ENCODE measurements around the gene NIPBL. TPM values are rescaled to one million over a fixed set of nuclear protein-coding genes. Genes with fewer than 3 reads are reported as not detected.

Gene NIPBL
- total RNA-seq, 8 experiments from 2014 or later, result 16.2 to 55.1 (median 26.0) TPM

DNA sequence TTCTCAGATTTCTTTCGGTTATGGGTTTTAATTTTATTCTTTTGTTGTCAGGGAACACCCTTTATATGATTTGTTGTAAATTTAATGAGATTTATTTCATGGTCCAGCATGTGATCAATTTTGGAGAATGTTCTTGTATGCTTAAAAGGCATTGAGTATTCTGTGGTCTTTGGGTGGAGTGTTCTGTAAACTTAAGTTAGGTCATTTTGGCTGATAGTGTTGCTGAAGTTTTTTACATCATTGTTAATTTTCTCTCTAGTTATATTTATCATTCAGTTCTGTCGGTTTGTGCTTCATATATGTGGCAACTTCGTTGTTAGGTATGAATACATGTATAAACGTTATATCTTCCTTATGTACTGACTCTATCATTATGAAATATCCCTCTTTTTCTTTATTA is 55.5 kb downstream of the NIPBL start:
- no peak overlapping the region for H3K27ac ChIP-seq
- peak in 1 of 8 experiments; percentile 30 for ATAC-seq (replicated peaks in 6 of 8)
- in situ Hi-C loops (cut with MboI; ENCODE audit: low pct_unique_long_range_greater_than_20kb in 2 of 9, low sequenced_read_pairs in 9 of 9, unreplicated experiment in 9 of 9), result no loop called here
- WGBS, 10 experiments, result 84 to 100% (median 97%) methylated on average over 1 to 4 of the region's 4 CpGs
- no peak overlapping the region for H3K4me3 ChIP-seq
- no peaks in the 10 kb centered on the region for H3K4me1 ChIP-seq (replicated peaks in 1 of 2)

DNA sequence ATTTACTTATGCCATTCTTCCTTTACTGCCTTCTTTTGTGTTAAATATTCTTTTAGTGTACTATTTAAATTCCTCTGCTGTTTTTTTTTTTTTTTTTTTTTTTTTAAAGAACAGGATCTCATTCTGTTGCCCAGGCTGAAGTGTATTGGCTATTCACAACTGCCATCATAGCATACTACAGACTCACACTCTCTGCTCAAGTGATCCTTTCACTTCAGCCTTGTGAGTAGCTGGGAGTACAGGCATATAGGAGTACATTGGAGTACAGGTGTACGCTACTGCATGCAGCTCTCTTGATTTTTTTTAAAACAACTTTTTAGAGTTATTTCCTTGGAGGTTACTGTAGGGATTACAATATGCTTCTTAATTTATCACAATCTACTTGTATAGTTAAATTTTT is 56.1 kb downstream of the NIPBL start:
- no peak for ATAC-seq (replicated peaks in 6 of 8)

DNA sequence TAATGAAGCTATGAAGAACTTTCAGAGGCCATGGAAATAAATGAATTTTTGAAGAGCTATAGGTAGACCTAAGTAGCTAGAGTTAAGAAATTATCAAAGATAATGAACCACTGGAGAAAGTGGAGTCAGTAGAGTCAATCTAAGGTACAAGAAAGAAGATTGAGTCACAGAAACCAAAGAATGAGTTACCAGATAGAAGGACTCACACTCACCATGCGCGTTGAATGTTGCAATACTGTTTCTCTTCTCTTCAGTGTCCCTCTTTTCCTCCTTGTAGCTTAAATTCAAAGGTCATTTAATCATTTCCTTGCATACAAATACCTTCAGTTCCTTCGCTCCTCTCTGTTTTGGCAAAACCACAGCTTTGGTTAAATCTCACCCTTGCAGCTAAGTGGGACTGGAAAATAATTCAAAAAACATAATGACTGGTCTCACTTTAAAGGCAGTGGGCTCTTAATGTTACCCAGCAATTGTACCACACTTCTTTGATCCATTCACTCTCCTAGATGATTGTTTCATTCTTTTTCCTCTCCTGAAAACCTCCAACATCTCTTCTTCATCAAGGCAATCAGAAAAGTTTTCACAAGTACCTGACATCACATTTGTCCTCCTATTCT is 58.3 kb downstream of the NIPBL start:
- Histone ChIP-seq H3K4me1 (replicated peaks in 1 of 2) (no peaks in the 10 kb centered on the region), H3K27ac (no peak overlapping the region), H3K4me3 (no peak overlapping the region)
- in situ Hi-C loops (cut with MboI; ENCODE audit: low pct_unique_long_range_greater_than_20kb in 2 of 9, low sequenced_read_pairs in 9 of 9, unreplicated experiment in 9 of 9), result no loop called here
- WGBS, 10 experiments, result 70 to 100% (median 91%) methylated on average over 1 to 3 of the region's 3 CpGs; no CpG with 5 or more reads in 1 of the 10 experiments
- ATAC-seq (replicated peaks in 6 of 8), result no peak

More for the DNA sequence above, 56.1 kb downstream of the NIPBL start:
- H3K4me1 ChIP-seq (replicated peaks in 1 of 2), result no peaks in the 10 kb centered on the region
- in situ Hi-C loops (cut with MboI; ENCODE audit: low pct_unique_long_range_greater_than_20kb in 2 of 9, low sequenced_read_pairs in 9 of 9, unreplicated experiment in 9 of 9), result no loop called here
- no peak overlapping the region for H3K27ac ChIP-seq
- 90 to 100% (median 100%) methylated on average over 1 of the region's 1 CpG; no CpG with 5 or more reads in 1 of the 10 experiments for WGBS, 10 experiments
- no peak overlapping the region for H3K4me3 ChIP-seq

DNA sequence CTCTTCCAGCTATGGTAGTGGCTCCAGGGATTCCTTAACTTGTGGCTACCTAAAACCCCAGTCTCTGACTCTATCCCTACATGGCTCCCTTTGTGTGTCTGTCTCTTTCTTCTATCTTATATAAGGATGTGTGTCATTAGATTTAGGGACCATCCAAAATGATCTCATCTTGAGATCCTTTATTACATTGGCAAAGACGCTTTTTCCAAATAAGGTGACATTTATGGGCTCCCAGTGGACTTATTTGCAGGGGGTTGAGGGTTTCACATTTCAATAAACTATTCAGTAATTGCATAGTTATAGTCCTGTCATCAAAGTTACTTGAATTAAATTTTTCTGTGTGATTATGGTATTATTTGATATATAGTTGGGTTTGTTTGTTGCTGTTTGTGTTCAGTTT is 59.2 kb downstream of the NIPBL start:
- H3K27ac ChIP-seq, result no peak overlapping the region
- H3K4me3 ChIP-seq, result no peak overlapping the region
- WGBS, 10 experiments, result 57 to 100% (median 100%) methylated on average over 1 of the region's 1 CpG; no CpG with 5 or more reads in 3 of the 10 experiments
- ATAC-seq (replicated peaks in 6 of 8), result no peak
- H3K4me1 ChIP-seq (replicated peaks in 1 of 2), result no peaks in the 10 kb centered on the region
- in situ Hi-C loops (cut with MboI; ENCODE audit: low pct_unique_long_range_greater_than_20kb in 2 of 9, low sequenced_read_pairs in 9 of 9, unreplicated experiment in 9 of 9), result no loop called here

DNA sequence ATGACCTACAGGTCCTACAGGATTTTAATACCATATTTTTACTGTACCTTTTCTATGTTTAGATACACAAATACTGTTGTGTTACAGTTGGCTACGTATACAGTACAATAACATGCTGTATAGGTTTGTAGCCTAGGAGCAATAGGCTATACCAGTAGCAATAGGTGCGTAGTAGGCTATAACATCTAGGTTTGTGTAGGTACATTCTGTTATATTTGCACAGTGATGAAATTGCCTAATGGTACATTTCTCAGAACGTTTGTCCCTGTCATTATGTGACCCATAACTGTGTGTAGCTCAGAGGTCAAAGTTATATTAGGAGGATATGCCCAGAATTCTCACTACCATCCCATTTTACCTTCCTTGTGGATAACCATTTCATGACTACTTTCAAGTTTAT is 59.7 kb downstream of the NIPBL start:
- Histone ChIP-seq H3K4me1 (replicated peaks in 1 of 2) (no peaks in the 10 kb centered on the region), H3K4me3 (no peak overlapping the region), H3K27ac (no peak overlapping the region)
- WGBS, 10 experiments, result 61 to 100% (median 93%) methylated on average over 2 to 3 of the region's 3 CpGs; no CpG with 5 or more reads in 1 of the 10 experiments
- ATAC-seq (replicated peaks in 6 of 8), result no peak
- in situ Hi-C loops (cut with MboI; ENCODE audit: low pct_unique_long_range_greater_than_20kb in 2 of 9, low sequenced_read_pairs in 9 of 9, unreplicated experiment in 9 of 9), result no loop called here

DNA sequence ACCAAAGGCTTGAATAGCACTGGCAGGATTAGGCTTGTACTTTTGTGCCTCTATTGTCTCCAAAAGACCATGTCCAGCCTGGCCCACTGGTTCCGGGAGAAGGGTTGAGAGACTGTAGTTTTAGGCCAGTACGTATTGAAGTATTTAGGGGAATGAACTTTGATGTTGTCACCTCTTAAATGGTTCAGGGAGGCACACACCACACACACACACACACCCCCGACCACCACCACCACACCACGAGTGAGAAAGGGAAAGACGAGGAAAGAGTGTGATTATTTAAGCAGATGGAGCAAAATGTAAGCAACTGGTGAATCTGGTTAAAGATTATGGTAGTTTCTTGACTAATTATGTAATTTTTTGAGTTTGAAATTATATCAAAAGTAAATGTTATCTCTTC is 61.6 kb downstream of the NIPBL start:
- Histone ChIP-seq H3K4me1 (replicated peaks in 1 of 2) (no peaks in the 10 kb centered on the region), H3K4me3 (no peak overlapping the region), H3K27ac (no peak overlapping the region)
- 71 to 100% (median 100%) methylated on average over 2 to 5 of the region's 5 CpGs; no CpG with 5 or more reads in 3 of the 10 experiments for WGBS, 10 experiments
- in situ Hi-C loops (cut with MboI; ENCODE audit: low pct_unique_long_range_greater_than_20kb in 2 of 9, low sequenced_read_pairs in 9 of 9, unreplicated experiment in 9 of 9), result no loop called here
- no peak for ATAC-seq (replicated peaks in 6 of 8)

DNA sequence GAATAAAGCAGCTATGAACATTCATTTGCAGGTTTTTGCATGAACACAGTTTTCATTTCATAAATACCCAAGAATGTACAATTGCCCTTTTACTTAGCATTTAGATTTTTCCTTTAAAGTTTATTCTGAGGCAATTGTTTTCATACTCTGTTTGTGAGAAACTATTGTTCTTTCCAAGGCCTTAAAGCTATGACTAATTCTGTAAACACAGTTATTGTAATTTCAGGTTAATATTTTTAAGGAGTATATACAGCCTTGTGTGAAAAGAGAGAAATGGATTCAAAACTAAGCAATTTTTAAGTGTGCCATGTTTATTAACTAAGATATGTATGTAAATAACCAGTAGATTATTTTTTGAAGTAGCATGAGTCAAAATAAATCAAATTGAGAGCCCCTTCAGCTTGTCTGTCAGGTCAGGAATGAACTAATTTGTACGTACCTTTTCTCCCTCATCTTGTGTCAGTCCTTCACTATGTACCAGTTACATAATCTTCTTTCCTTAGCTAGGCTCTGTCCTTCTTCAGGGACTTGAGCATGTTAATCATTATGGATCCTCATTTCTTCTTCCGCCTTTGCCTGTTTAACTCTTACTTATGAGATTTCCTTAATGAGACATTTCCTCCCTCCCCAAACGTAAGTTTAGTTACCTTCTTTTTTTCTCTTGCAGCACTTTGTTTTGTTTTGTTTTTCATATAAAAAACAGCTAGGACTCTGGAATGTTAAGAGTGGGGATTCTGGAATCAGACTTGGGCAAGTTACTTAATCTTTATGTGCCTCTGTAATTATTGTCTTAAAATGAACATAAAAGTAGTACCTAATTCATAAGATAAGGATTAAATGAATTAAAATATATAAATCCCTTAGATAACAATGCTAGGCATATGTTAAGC is 63.6 kb downstream of the NIPBL start:
- WGBS, 10 experiments, result 79 to 100% (median 89%) methylated on average over 3 of the region's 3 CpGs; no CpG with 5 or more reads in 1 of the 10 experiments
- H3K4me1 ChIP-seq (replicated peaks in 1 of 2), result no peaks in the 10 kb centered on the region
- ATAC-seq (replicated peaks in 6 of 8), result no peak
- in situ Hi-C loops (cut with MboI; ENCODE audit: low pct_unique_long_range_greater_than_20kb in 2 of 9, low sequenced_read_pairs in 9 of 9, unreplicated experiment in 9 of 9), result no loop called here
- H3K27ac ChIP-seq, result no peak overlapping the region
- no peak overlapping the region for H3K4me3 ChIP-seq

DNA sequence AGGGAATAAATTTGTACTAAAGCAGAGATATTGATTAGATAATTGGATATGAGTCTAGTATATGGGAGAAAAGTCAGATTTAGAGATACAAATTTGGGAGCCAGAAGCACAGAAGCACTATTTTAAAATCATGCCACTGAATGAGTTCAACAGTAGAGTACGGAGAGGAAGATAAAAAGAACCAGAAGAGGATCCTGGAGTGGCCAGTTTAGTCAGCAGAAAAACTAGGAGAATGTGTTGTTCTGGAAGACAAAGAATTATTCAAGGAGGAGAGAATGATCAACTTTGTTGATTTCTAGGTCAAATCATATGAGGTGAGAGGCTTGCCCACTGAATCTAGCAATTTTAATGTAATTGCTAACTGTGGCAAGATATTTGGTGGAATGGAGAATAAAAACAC is 67.0 kb downstream of the NIPBL start:
- WGBS, 10 experiments, result 67 to 100% (median 94%) methylated on average over 1 of the region's 1 CpG; no CpG with 5 or more reads in 2 of the 10 experiments
- Histone ChIP-seq H3K27ac (no peak overlapping the region), H3K4me1 (replicated peaks in 1 of 2) (no peaks in the 10 kb centered on the region), H3K4me3 (no peak overlapping the region)
- no peak for ATAC-seq (replicated peaks in 6 of 8)
- in situ Hi-C loops (cut with MboI; ENCODE audit: low pct_unique_long_range_greater_than_20kb in 2 of 9, low sequenced_read_pairs in 9 of 9, unreplicated experiment in 9 of 9), result no loop called here

DNA sequence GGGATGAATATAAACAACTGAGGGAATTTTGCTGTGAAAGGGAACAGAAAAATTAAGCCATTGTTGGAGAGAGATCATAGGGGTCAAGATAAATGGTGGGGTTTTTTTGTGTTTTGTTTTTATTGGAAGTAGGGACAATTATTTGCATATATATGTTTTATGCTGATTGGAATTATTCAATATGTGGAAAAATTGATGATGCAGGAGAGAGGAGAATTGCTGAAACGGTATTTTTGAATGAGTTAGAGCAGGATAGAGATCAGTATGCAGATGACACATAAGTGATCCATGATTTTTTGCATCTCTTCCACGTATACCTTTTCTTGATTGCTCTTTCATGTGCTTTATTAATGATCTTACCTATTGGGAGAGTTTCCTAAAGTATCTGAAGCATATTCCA is 67.5 kb downstream of the NIPBL start:
- Histone ChIP-seq H3K27ac (no peak overlapping the region), H3K4me3 (no peak overlapping the region), H3K4me1 (replicated peaks in 1 of 2) (no peaks in the 10 kb centered on the region)
- WGBS, 10 experiments, result 29 to 100% (median 78%) methylated on average over 1 to 2 of the region's 2 CpGs
- no peak for ATAC-seq (replicated peaks in 6 of 8)
- in situ Hi-C loops (cut with MboI; ENCODE audit: low pct_unique_long_range_greater_than_20kb in 2 of 9, low sequenced_read_pairs in 9 of 9, unreplicated experiment in 9 of 9), result no loop called here

DNA sequence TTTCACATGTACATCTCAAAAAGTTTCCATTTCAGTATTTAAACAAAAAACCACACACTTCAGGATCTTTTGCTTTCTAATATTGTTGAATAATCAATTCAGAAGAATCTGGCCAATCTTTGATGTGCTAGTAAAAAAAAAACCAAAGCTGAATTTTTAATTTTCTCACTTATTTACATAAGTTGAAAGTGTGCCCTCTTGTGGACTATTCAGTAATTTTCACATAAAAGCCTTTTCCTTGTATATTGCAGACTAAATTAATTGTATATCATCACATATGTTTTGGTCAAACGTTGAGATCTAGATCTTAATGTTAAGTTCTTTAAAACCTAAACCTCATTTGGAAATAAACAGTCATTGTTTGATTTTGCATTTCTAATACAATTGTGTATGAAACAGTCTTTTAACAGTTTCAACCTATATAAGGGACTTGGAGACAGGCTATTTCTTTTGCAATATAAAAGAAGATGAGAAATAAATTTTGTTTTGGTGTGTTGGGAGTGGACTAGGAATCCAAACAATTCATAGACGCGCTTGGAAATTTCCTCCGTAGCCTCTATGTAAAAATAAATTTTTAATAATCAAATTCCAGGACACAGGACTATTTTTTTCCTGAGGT is 68.1 kb downstream of the NIPBL start:
- 0 to 80% (median 73%) methylated on average over 1 to 4 of the region's 4 CpGs for WGBS, 10 experiments
- no peak overlapping the region for H3K27ac ChIP-seq
- no peak for ATAC-seq (replicated peaks in 6 of 8)

DNA sequence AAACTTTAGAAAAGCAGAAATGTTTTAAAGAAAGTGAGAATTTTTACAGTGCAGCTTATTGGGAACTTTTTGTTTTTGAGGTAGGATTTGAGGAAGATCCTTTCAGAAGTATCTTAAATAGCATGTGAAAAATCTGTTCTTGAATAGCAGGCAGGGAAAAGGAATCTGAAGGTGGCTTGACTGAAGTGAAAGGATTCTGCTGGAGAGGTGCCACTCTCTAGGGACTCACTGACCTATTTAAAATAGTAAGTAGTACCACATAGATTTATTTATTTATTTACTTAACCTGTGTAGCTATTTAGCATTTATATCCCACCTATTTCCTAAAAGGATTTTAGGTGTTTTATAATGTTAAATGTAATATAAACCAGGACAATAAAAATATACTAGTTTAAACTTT is 69.1 kb downstream of the NIPBL start:
- in situ Hi-C loops (cut with MboI; ENCODE audit: low pct_unique_long_range_greater_than_20kb in 2 of 9, low sequenced_read_pairs in 9 of 9, unreplicated experiment in 9 of 9), result no loop called here
- no peak overlapping the region for H3K27ac ChIP-seq
- no peaks in the 10 kb centered on the region for H3K4me1 ChIP-seq (replicated peaks in 1 of 2)
- no peak for ATAC-seq (replicated peaks in 6 of 8)
- H3K4me3 ChIP-seq, result no peak overlapping the region

More for the DNA sequence above, 68.1 kb downstream of the NIPBL start:
- H3K4me1 ChIP-seq (replicated peaks in 1 of 2), result no peaks in the 10 kb centered on the region
- H3K4me3 ChIP-seq, result no peak overlapping the region
- in situ Hi-C loops (cut with MboI; ENCODE audit: low pct_unique_long_range_greater_than_20kb in 2 of 9, low sequenced_read_pairs in 9 of 9, unreplicated experiment in 9 of 9), result no loop called here

DNA sequence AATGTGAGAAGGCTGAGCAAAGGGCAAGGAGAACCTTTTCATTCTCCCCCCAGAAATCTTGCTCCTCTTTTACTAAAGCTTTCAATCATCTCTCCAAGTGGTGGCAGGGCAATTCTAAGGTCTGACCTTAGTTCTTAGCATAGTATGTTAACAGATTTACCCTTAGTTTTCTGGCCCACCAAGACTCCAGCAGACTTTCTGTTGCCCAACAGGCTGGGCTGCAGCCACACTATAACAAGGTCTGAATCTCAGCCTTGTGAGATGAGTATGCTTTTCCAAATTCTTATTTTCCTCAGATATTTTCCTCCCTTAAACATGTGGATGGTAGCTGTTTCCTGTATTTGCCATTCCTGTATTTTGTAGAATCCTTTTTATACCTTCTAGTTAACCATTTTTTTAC is 69.5 kb downstream of the NIPBL start:
- H3K4me1 ChIP-seq (replicated peaks in 1 of 2), result no peaks in the 10 kb centered on the region
- no peak for ATAC-seq (replicated peaks in 6 of 8)
- in situ Hi-C loops (cut with MboI; ENCODE audit: low pct_unique_long_range_greater_than_20kb in 2 of 9, low sequenced_read_pairs in 9 of 9, unreplicated experiment in 9 of 9), result no loop called here
- no peak overlapping the region for H3K4me3 ChIP-seq
- H3K27ac ChIP-seq, result no peak overlapping the region

DNA sequence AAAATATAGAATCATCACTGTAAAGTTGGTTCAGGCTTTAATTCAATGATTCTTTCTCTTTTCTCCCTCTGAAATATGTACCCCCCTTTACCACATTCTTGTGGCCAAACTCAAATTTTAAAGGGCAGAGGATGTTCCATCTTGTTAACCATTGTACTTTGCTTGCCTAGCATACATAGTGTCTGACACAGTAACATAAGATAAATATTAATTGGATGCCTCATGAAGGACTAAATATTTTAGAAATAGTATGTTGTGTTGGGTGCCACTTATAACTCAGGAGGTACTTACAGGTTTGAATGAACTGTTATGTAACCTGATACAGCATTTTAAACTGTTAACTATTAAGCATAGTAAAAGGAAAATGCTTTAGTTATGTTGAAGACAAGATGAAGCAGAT is 71.5 kb downstream of the NIPBL start:
- ATAC-seq (replicated peaks in 6 of 8), result no peak

More for the DNA sequence above, 71.5 kb downstream of the NIPBL start:
- in situ Hi-C loops (cut with MboI; ENCODE audit: low pct_unique_long_range_greater_than_20kb in 2 of 9, low sequenced_read_pairs in 9 of 9, unreplicated experiment in 9 of 9), result no loop called here
- Histone ChIP-seq H3K4me1 (replicated peaks in 1 of 2) (no peaks in the 10 kb centered on the region), H3K4me3 (no peak overlapping the region), H3K27ac (no peak overlapping the region)

Data from motor neuron (in vitro differentiated cells).